Measurements from ENCODE around the gene CACNA2D1.

The CACNA2D1 gene

GRCh38 chr7:82194016-82194643 is 249.4 kb downstream of the CACNA2D1 start:
- DNase-seq: no peak
- intact Hi-C loops (cut with DNase I): no loop called here

- DNase-seq: no peak
- intact Hi-C loops (cut with DNase I): no loop called here
Measured at GRCh38 chr7:82188636-82189035, 254.9 kb downstream of the CACNA2D1 start.

- no peak for DNase-seq
- intact Hi-C loops (cut with DNase I): no loop called here
Measured at GRCh38 chr7:82185443-82185842, 258.1 kb downstream of the CACNA2D1 start.

- intact Hi-C loops (cut with DNase I): no loop called here
- DNase-seq: no peak
Measured at GRCh38 chr7:82183634-82184033, 259.9 kb downstream of the CACNA2D1 start.

- no peak for DNase-seq
- intact Hi-C loops (cut with DNase I): loop anchor here (10.0 kb wide), 1 partner anchor 265 kb away; the partner anchor contains the start of gene CACNA2D1
Measured at GRCh38 chr7:82179311-82179710, 264.3 kb downstream of the CACNA2D1 start.

GRCh38 chr7:82175319-82175718 is 268.3 kb downstream of the CACNA2D1 start:
- intact Hi-C loops (cut with DNase I): loop anchor here (10.0 kb wide), 1 partner anchor 269 kb away; the partner anchor contains the start of gene CACNA2D1
- no peak for DNase-seq

GRCh38 chr7:82173400-82174021 is 270.1 kb downstream of the CACNA2D1 start:
- peak in 1 of 10 donors; percentile 39 for DNase-seq
- intact Hi-C loops (cut with DNase I): loop anchor here (5.0 to 10.0 kb wide), 2 partner anchors 271 to 399 kb away; partner anchors contain the start of gene CACNA2D1

- intact Hi-C loops (cut with DNase I): loop anchor here (5.0 to 10.0 kb wide), 2 partner anchors 272 to 399 kb away; partner anchors contain the start of gene CACNA2D1
- DNase-seq: no peak
Measured at GRCh38 chr7:82172881-82173280, 270.7 kb downstream of the CACNA2D1 start.

- no peak for DNase-seq
- intact Hi-C loops (cut with DNase I): loop anchor here (5.0 to 10.0 kb wide), 2 partner anchors 273 to 400 kb away; partner anchors contain the start of gene CACNA2D1
Measured at GRCh38 chr7:82172017-82172416, 271.6 kb downstream of the CACNA2D1 start.

- intact Hi-C loops (cut with DNase I): no loop called here
- DNase-seq: peak in 1 of 10 donors; percentile 35
Measured at GRCh38 chr7:82167558-82168314, 275.8 kb downstream of the CACNA2D1 start.

GRCh38 chr7:82166260-82167015 is 277.1 kb downstream of the CACNA2D1 start:
- no peak for DNase-seq

GRCh38 chr7:82164813-82165212 is 278.8 kb downstream of the CACNA2D1 start:
- DNase-seq: peak in 4 of 10 donors; percentile 15 to 54 (median 30)
- intact Hi-C loops (cut with DNase I): no loop called here

More at GRCh38 chr7:82166260-82167015, 277.1 kb downstream of the CACNA2D1 start:
- intact Hi-C loops (cut with DNase I): no loop called here

GRCh38 chr7:82164410-82164809 is 279.2 kb downstream of the CACNA2D1 start:
- no peak for DNase-seq
- intact Hi-C loops (cut with DNase I): no loop called here

GRCh38 chr7:82163586-82163985 is 280.0 kb downstream of the CACNA2D1 start:
- intact Hi-C loops (cut with DNase I): no loop called here

GRCh38 chr7:82162289-82162688 is 281.3 kb downstream of the CACNA2D1 start:
- DNase-seq: no peak
- intact Hi-C loops (cut with DNase I): no loop called here

More at GRCh38 chr7:82163586-82163985, 280.0 kb downstream of the CACNA2D1 start:
- no peak for DNase-seq

GRCh38 chr7:82158327-82158726 is 285.2 kb downstream of the CACNA2D1 start:
- intact Hi-C loops (cut with DNase I): loop anchor here (10.0 kb wide), 1 partner anchor 104 kb away; no protein-coding TSS in a partner anchor
- DNase-seq: no peak

GRCh38 chr7:82156893-82157292 is 286.7 kb downstream of the CACNA2D1 start:
- no peak for DNase-seq
- intact Hi-C loops (cut with DNase I): loop anchor here (10.0 kb wide), 1 partner anchor 102 kb away; no protein-coding TSS in a partner anchor

GRCh38 chr7:82156168-82156567 is 287.4 kb downstream of the CACNA2D1 start:
- no peak for DNase-seq
- intact Hi-C loops (cut with DNase I): loop anchor here (10.0 kb wide), 1 partner anchor 101 kb away; no protein-coding TSS in a partner anchor

- no peak for DNase-seq
- intact Hi-C loops (cut with DNase I): loop anchor here (10.0 kb wide), 1 partner anchor 100 kb away; no protein-coding TSS in a partner anchor
Measured at GRCh38 chr7:82154728-82155127, 288.8 kb downstream of the CACNA2D1 start.

- intact Hi-C loops (cut with DNase I): loop anchor here (10.0 kb wide), 1 partner anchor 99 kb away; no protein-coding TSS in a partner anchor
- no peak for DNase-seq
Measured at GRCh38 chr7:82153776-82154175, 289.8 kb downstream of the CACNA2D1 start.
